H1 (cell line): ENCODE results near the gene PDGFD. TPM values are rescaled to one million over a fixed set of nuclear protein-coding genes. Genes with fewer than 3 reads are reported as not detected.

Experiments used
- CTCF ChIA-PET: fragments of 300-600 bp; sonication (Branson Sonifier 250); formaldehyde crosslinking; loops from one replicate; lab custom pipeline; 2021; ENCODE audit not compliant: partially characterized antibody; lab: Charles Lee
- POLR2A ChIA-PET: fragments of 300-600 bp; sonication (Branson Sonifier 250); formaldehyde crosslinking; loops from one replicate; lab custom pipeline; 2021; ENCODE audit warnings: inconsistent platforms; ENCODE audit not compliant: partially characterized antibody; lab: Charles Lee
- DNase-seq, 2 experiments: peaks; one replicate each; pipeline versions ENCODE4 v3.0.0 to v3.0.0-alpha.2; 2010 to 2022; ENCODE audit warnings: low spot score in 2 of 2, low read depth in 1 of 2, mixed read lengths in 1 of 2
- FAIRE-seq: peaks from 2 replicates; lab custom pipeline; 2011; peaks lifted over from hg19 to GRCh38; lab: Jason Lieb, UNC
- H2AFZ ChIP-seq: 2 replicates; pipeline ENCODE4 v1.8.1; 2012; ENCODE audit warnings: low read length, inconsistent platforms
- H2AK5ac ChIP-seq: 2 replicates; pipeline ENCODE4 v1.6.1; 2013; ENCODE audit warnings: low read depth, low read length
- H2BK120ac ChIP-seq: replicated peaks from 2 replicates; pipeline ENCODE3; 2013; ENCODE audit warnings: low read depth, low read length, inconsistent platforms
- H2BK12ac ChIP-seq: 2 replicates; pipeline ENCODE4 v1.6.1; 2013; ENCODE audit warnings: low read depth, low read length
- H2BK15ac ChIP-seq: 2 replicates; pipeline ENCODE4 v1.6.1; 2013; ENCODE audit warnings: low read length
- H2BK20ac ChIP-seq: 2 replicates; pipeline ENCODE4 v1.6.1; 2013; ENCODE audit warnings: low read length
- H2BK5ac ChIP-seq: 2 replicates; pipeline ENCODE4 v1.6.1; 2013; ENCODE audit warnings: low read depth, low read length
- H3K14ac ChIP-seq: 2 replicates; pipeline ENCODE4 v1.6.1; 2013; ENCODE audit warnings: inconsistent platforms; ENCODE audit not compliant: insufficient read length
- H3K18ac ChIP-seq: 2 replicates; pipeline ENCODE4 v1.6.1; 2013; ENCODE audit warnings: low read length; ENCODE audit errors: extremely low read depth
- H3K23ac ChIP-seq: 2 replicates; pipeline ENCODE4 v1.6.1; 2013; ENCODE audit warnings: inconsistent platforms; ENCODE audit not compliant: insufficient read length
- H3K23me2 ChIP-seq: 2 replicates; pipeline ENCODE4 v1.6.1; 2013; ENCODE audit warnings: low read depth, low read length
- H3K27ac ChIP-seq: 2 replicates; pipeline ENCODE4 v1.6.1; 2011; ENCODE audit warnings: low read depth, low read length, inconsistent platforms
- H3K27me3 ChIP-seq, 4 experiments: replicated peaks in 1 of 4; 1 replicate in 1 of 4; 2 replicates in 3 of 4; pipeline versions ENCODE4 v1.6.1 to v1.8.1; 2011 to 2013; ENCODE audit warnings: low read length in 3 of 4, mild to moderate bottlenecking in 3 of 4, inconsistent platforms in 2 of 4, mixed read lengths in 2 of 4, moderate library complexity in 1 of 4; ENCODE audit not compliant: control insufficient read depth in 3 of 4, insufficient read depth in 3 of 4; ENCODE audit errors: extremely low read depth in 1 of 4
- H3K36me3 ChIP-seq, 4 experiments: 2 replicates each; pipeline versions ENCODE4 v1.6.1 to v1.8.1; 2011 to 2013; ENCODE audit warnings: mild to moderate bottlenecking in 4 of 4, low read length in 3 of 4, moderate library complexity in 2 of 4, control low read depth in 1 of 4, inconsistent platforms in 1 of 4; ENCODE audit not compliant: insufficient read depth in 4 of 4, control insufficient read depth in 2 of 4
- H3K4ac ChIP-seq: replicated peaks from 2 replicates; pipeline ENCODE3; 2013; ENCODE audit warnings: low read length, low read depth, mixed read lengths, inconsistent platforms; ENCODE audit not compliant: insufficient read length
- H3K4me1 ChIP-seq, 4 experiments: replicated peaks in 1 of 4; 1 replicate in 1 of 4; 2 replicates in 3 of 4; pipeline versions ENCODE4 v1.6.1 to v1.8.1; 2011 to 2013; ENCODE audit warnings: low read length in 3 of 4, inconsistent platforms in 2 of 4, mixed read lengths in 1 of 4; ENCODE audit not compliant: insufficient read depth in 4 of 4, control insufficient read depth in 3 of 4
- H3K4me2 ChIP-seq, 2 experiments: 2 replicates each; pipeline versions ENCODE4 v1.6.1 to v1.8.1; 2011 to 2013; ENCODE audit warnings: low read depth in 2 of 2, low read length in 2 of 2, control low read depth in 1 of 2, inconsistent platforms in 1 of 2, mild to moderate bottlenecking in 1 of 2; ENCODE audit not compliant: insufficient read depth in 1 of 2
- H3K4me3 ChIP-seq, 4 experiments: fragments of 200-600, 300-600 bp in 1 of 4; sonication (generic), shearing (Covaris generic), sonication (Bioruptor Twin) in 1 of 4; 2 replicates each; pipeline versions ENCODE4 v1.5.1 to v1.8.1; 2011 to 2016; ENCODE audit warnings: low read length in 4 of 4, low read depth in 3 of 4, control low read depth in 2 of 4, inconsistent platforms in 2 of 4, mild to moderate bottlenecking in 2 of 4, mixed read lengths in 1 of 4, moderate library complexity in 1 of 4; ENCODE audit not compliant: insufficient read depth in 2 of 4; ENCODE audit errors: extremely low read depth in 1 of 4
- H3K56ac ChIP-seq: replicated peaks from 2 replicates; pipeline ENCODE3; 2013; ENCODE audit warnings: low read depth, mild to moderate bottlenecking, mixed read lengths, low read length, inconsistent platforms; ENCODE audit not compliant: insufficient read length
- H3K79me1 ChIP-seq: 2 replicates; pipeline ENCODE4 v1.6.1; 2013; ENCODE audit warnings: low read depth, low read length, control low read depth
- H3K79me2 ChIP-seq, 2 experiments: 2 replicates each; pipeline versions ENCODE4 v1.6.1 to v1.8.1; 2012 to 2013; ENCODE audit warnings: low read length in 2 of 2, mild to moderate bottlenecking in 2 of 2, inconsistent platforms in 1 of 2; ENCODE audit not compliant: insufficient read depth in 2 of 2, control insufficient read depth in 1 of 2
- H3K9ac ChIP-seq, 4 experiments: replicated peaks in 1 of 4; 1 replicate in 1 of 4; 2 replicates in 3 of 4; pipeline versions ENCODE4 v1.6.1 to v1.8.1; 2011 to 2013; ENCODE audit warnings: low read depth in 3 of 4, low read length in 3 of 4, control low read depth in 2 of 4, mild to moderate bottlenecking in 2 of 4, moderate library complexity in 2 of 4, inconsistent platforms in 1 of 4; ENCODE audit errors: extremely low read depth in 1 of 4
- H3K9me3 ChIP-seq, 2 experiments: 2 replicates each; pipeline versions ENCODE4 v1.6.1 to v1.8.1; 2012 to 2013; ENCODE audit warnings: mild to moderate bottlenecking in 2 of 2, moderate library complexity in 2 of 2, control low read depth in 1 of 2, inconsistent platforms in 1 of 2, low read depth in 1 of 2, low read length in 1 of 2, mixed read lengths in 1 of 2; ENCODE audit not compliant: insufficient read depth in 2 of 2
- H4K20me1 ChIP-seq, 2 experiments: replicated peaks in 1 of 2; 2 replicates each; pipeline versions ENCODE3 to v1.8.1; 2011 to 2013; ENCODE audit warnings: inconsistent platforms in 2 of 2, low read length in 2 of 2, mild to moderate bottlenecking in 1 of 2; ENCODE audit not compliant: insufficient read depth in 2 of 2, control insufficient read depth in 1 of 2
- H4K5ac ChIP-seq: 2 replicates; pipeline ENCODE4 v1.6.1; 2013; ENCODE audit warnings: low read length, low read depth, mixed read lengths, inconsistent platforms; ENCODE audit not compliant: insufficient read length
- H4K8ac ChIP-seq: 2 replicates; pipeline ENCODE4 v1.8.0; 2013; ENCODE audit warnings: mild to moderate bottlenecking, moderate library complexity, low read length, inconsistent platforms; ENCODE audit not compliant: insufficient read depth; ENCODE audit errors: extremely low read depth
- H4K91ac ChIP-seq: replicated peaks from 2 replicates; pipeline ENCODE3; 2013; ENCODE audit warnings: low read length, mixed read lengths, inconsistent platforms; ENCODE audit not compliant: insufficient read length
- ASH2L ChIP-seq: fragments of 200-600, 300-600 bp; sonication (generic); IDR thresholded peaks from one replicate; pipeline ENCODE4 v1.7.1; 2017; ENCODE audit warnings: low read length
- ATF2 ChIP-seq: IDR thresholded peaks from 2 replicates; pipeline ENCODE4 v1.6.1; 2012; ENCODE audit warnings: low read length, inconsistent platforms
- CEBPB ChIP-seq: IDR thresholded peaks from 2 replicates; pipeline ENCODE4 v1.6.1; 2012; ENCODE audit warnings: low read depth, low read length
- CREB1 ChIP-seq: IDR thresholded peaks from 2 replicates; pipeline ENCODE4 v1.6.1; 2012; ENCODE audit warnings: inconsistent platforms
- CTBP2 ChIP-seq: IDR thresholded peaks from 2 replicates; pipeline ENCODE4 v1.7.0; 2011; ENCODE audit warnings: borderline replicate concordance, mild to moderate bottlenecking, moderate library complexity, mixed read lengths, low read length; ENCODE audit not compliant: insufficient read depth, insufficient read length
- FOSL1 ChIP-seq: IDR thresholded peaks from 2 replicates; pipeline ENCODE4 v1.6.1; 2011; ENCODE audit warnings: mild to moderate bottlenecking, low read depth, low read length, moderate library complexity; ENCODE audit not compliant: insufficient read depth
- JUN ChIP-seq: IDR thresholded peaks from 2 replicates; pipeline ENCODE4 v1.6.1; 2011; ENCODE audit warnings: low read depth, mild to moderate bottlenecking, improper control_type of control experiment, low read length
- KDM1A ChIP-seq: fragments of 200-600, 300-600 bp; sonication (generic); IDR thresholded peaks from 2 replicates; pipeline ENCODE4 v1.7.1; 2016; ENCODE audit warnings: mild to moderate bottlenecking, low read length, borderline replicate concordance
- KDM5A ChIP-seq: fragments of 200-600 bp; IDR thresholded peaks from 2 replicates; pipeline ENCODE4 v1.7.1; 2012; ENCODE audit warnings: mild to moderate bottlenecking, low read length, inconsistent platforms, mixed read lengths
- MAFK ChIP-seq: IDR thresholded peaks from 2 replicates; pipeline ENCODE4 v1.6.1; 2012; ENCODE audit warnings: low read depth, mild to moderate bottlenecking, improper control_type of control experiment, low read length
- SAP30 ChIP-seq: fragments of 300-600 bp; sonication (generic); IDR thresholded peaks from 2 replicates; pipeline ENCODE4 v1.7.1; 2012; ENCODE audit warnings: low read length, moderate library complexity, mild to moderate bottlenecking, inconsistent platforms; ENCODE audit not compliant: insufficient read depth, insufficient replicate concordance
- SP4 ChIP-seq: IDR thresholded peaks from 2 replicates; pipeline ENCODE4 v1.6.1; 2012; ENCODE audit warnings: low read length, inconsistent platforms
- TAF1 ChIP-seq: IDR thresholded peaks from 2 replicates; pipeline ENCODE4 v1.6.1; 2011; ENCODE audit warnings: mild to moderate bottlenecking, low read depth, low read length
- ZNF274 ChIP-seq: IDR thresholded peaks from 2 replicates; pipeline ENCODE4 v1.7.0; 2012; ENCODE audit warnings: low read length, borderline replicate concordance; ENCODE audit errors: extremely low read depth
- WGBS, 2 experiments: shearing (Covaris generic) in 1 of 2; methylation state at CpG; one replicate each; pipeline versions ENCODE4 v1.1.6 to v1.1.7; 2013 to 2015; ENCODE audit warnings: low lambda C conversion rate in 2 of 2, mixed read lengths in 2 of 2, inconsistent platforms in 1 of 2, low coverage in 1 of 2, missing lambda C conversion rate in 1 of 2; ENCODE audit not compliant: insufficient replicate concordance in 2 of 2, insufficient coverage in 1 of 2, insufficient read length in 1 of 2; ENCODE audit errors: extremely low coverage in 1 of 2, missing lambda C conversion rate in 1 of 2; 5-methylcytosine and 5-hydroxymethylcytosine counted together
- polyA plus RNA-seq, 7 experiments: library from polyadenylated mRNA; depleted of rRNA in 3 of 7; stranded (reverse) in 5 of 7; unstranded in 2 of 7; fragments of >200 nt in 5 of 7; fragments of 200-250 nt in 2 of 7; gene quantifications; 1 replicate in 5 of 7; 2 replicates in 1 of 7; 4 replicates in 1 of 7; pipeline versions ENCODE4 v1.2.1 to v1.2.3, GENCODE V29; 2011 to 2013; ENCODE audit warnings: missing spikeins in 2 of 7, mixed read lengths in 2 of 7
- total RNA-seq: library from RNA; stranded (reverse); fragmentation: NEBNext Ultra II Directional; extraction: Animal tissue kit (Norgen Biotek cat#: 25700); gene quantifications from 2 replicates; pipeline ENCODE4 v1.2.1, GENCODE V29; 2021

Gene PDGFD
- total and polyA plus RNA-seq, 2 of the 8 experiments (the other 6 are each of a cell fraction or from before 2014, with no cell fraction given): 1.1 to 3.9 TPM

DNA sequence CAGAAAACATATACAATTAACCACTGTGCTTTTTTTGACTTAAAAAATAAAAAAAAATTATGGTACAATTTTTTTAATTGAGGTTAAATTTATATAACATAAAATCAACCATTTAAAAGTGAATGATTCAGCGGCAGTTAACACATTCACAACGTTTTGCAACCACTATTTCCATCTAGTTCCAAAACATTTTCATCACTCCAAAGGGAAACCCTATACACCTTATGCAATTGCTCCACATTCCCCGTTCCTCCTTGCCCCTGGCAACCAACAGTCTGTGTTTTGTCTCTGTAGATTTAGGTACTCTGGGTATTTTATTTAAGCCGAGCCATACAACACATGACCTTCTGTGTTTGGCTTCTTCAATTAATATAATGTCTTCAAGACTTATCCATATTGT is 112.2 kb downstream of the PDGFD start:
- no peak overlapping the region for H2BK15ac ChIP-seq
- DNase-seq (no peak), FAIRE-seq (no peak)
- no peak overlapping the region for H3K27ac ChIP-seq
- ChIA-PET CTCF (no interaction called here), POLR2A (no interaction called here)
- no peak overlapping the region for H4K5ac ChIP-seq
- no peaks in the 10 kb centered on the region for H3K79me1 ChIP-seq
- no peak overlapping the region for H3K14ac ChIP-seq
- H2AFZ ChIP-seq: no peak overlapping the region
- no peaks in the 10 kb centered on the region for H3K4me1 ChIP-seq
- no peak overlapping the region for H3K4ac ChIP-seq
- no peaks in the 10 kb centered on the region for H4K20me1 ChIP-seq
- no peak overlapping the region for H2BK5ac ChIP-seq
- no peaks in the 10 kb centered on the region for H3K9me3 ChIP-seq
- no peak overlapping the region for H2AK5ac ChIP-seq
- no peak overlapping the region for H4K8ac ChIP-seq
- no peak overlapping the region for H3K56ac ChIP-seq
- H3K4me3 ChIP-seq: no peak overlapping the region
- no peak overlapping the region for H3K18ac ChIP-seq
- H2BK12ac ChIP-seq: no peak overlapping the region
- H3K36me3 ChIP-seq: no peaks in the 10 kb centered on the region
- H3K4me2 ChIP-seq: no peak overlapping the region
- H3K23me2 ChIP-seq: no peaks in the 10 kb centered on the region
- H3K9ac ChIP-seq: no peak overlapping the region
- no peaks in the 10 kb centered on the region for H3K27me3 ChIP-seq
- no peak overlapping the region for H4K91ac ChIP-seq
- no peak overlapping the region for H2BK20ac ChIP-seq
- no peaks in the 10 kb centered on the region for H3K79me2 ChIP-seq
- no peak overlapping the region for H3K23ac ChIP-seq
- 88% methylated on average over 4 of the region's 4 CpGs; no CpG with 5 or more reads in 1 of the 2 experiments for WGBS, 2 experiments
- H2BK120ac ChIP-seq: no peak overlapping the region
- TF ChIP-seq JUN (no peak), ATF2 (no peak), SP4 (no peak), CTBP2 (no peak), SAP30 (no peak), KDM5A (no peak), KDM1A (no peak), FOSL1 (no peak), CEBPB (no peak), CREB1 (no peak), ZNF274 (no peak), ASH2L (no peak), TAF1 (no peak), MAFK (no peak)
